HCT116 (cell line): ENCODE measurements around the gene MSMO1. TPM values are rescaled to one million over a fixed set of nuclear protein-coding genes. Genes with fewer than 3 reads are reported as not detected.

ENCODE experiments used
- ATAC-seq: fragments of 200-7000 bp; cut with Tn5 transposase; 2 replicates; pipeline ENCODE4 v1.9.1; 2020; ENCODE audit warnings: mild to moderate bottlenecking, moderate library complexity
- BruUV-seq: library from RNA; stranded (reverse); fragments of 400-500 nt; replicated peaks from 2 replicates; lab custom pipeline; 2021; lab: Mats Ljungman, UMichigan
- CTCF ChIA-PET: fragments of 300-600 bp; sonication (Branson Sonifier 250); formaldehyde crosslinking; loops from one replicate; lab custom pipeline; 2021; ENCODE audit warnings: antibody characterized with exemption; lab: Charles Lee
- POLR2A ChIA-PET: fragments of 300-600, 350-600 bp; sonication (Branson Sonifier 250); formaldehyde crosslinking; loops from one replicate; lab custom pipeline; 2021; ENCODE audit warnings: antibody characterized with exemption; lab: Charles Lee
- RAD21 ChIA-PET, 2 experiments: fragments of 300-600 bp; sonication (Branson Sonifier 250); formaldehyde crosslinking; loops; one replicate each; lab custom pipeline; 2023; ENCODE audit warnings: low total read pairs in 2 of 2; ENCODE audit not compliant: uncharacterized antibody in 2 of 2, unreplicated experiment in 2 of 2, low non-redundant PET in 1 of 2; lab: Charles Lee
- DNase-seq: peaks from one replicate; pipeline ENCODE4 v3.0.0-alpha.2; 2010; ENCODE audit warnings: low read depth, low spot score
- H2AFZ ChIP-seq: fragments of 200-600 bp; shearing (Covaris generic), sonication (generic); 2 replicates; pipeline ENCODE4 v1.6.1; 2017; ENCODE audit warnings: low read depth, mixed run types, mixed read lengths, antibody characterized with exemption, low read length; ENCODE audit not compliant: poor library complexity, severe bottlenecking
- H3K27ac ChIP-seq: 2 replicates; pipeline ENCODE4 v1.5.1; 2012; ENCODE audit warnings: low read depth, low read length
- H3K27me3 ChIP-seq: fragments of 200-600 bp; sonication (generic); 2 replicates; pipeline ENCODE4 v1.6.1; 2016; ENCODE audit warnings: mixed run types, low read length, mixed read lengths; ENCODE audit not compliant: insufficient read depth
- H3K36me3 ChIP-seq, 2 experiments: fragments of 200-500 bp in 1 of 2; fragments of 200-600 bp in 1 of 2; sonication (Bioruptor generic) in 1 of 2; sonication (generic) in 1 of 2; 2 replicates each; pipeline versions ENCODE4 v1.5.1 to v1.6.1; 2014 to 2016; ENCODE audit warnings: low read length in 2 of 2, inconsistent platforms in 1 of 2, mixed read lengths in 1 of 2, mixed run types in 1 of 2; ENCODE audit not compliant: insufficient read depth in 2 of 2, control insufficient read depth in 1 of 2
- H3K4me1 ChIP-seq, 2 experiments: fragments of 200-600 bp in 1 of 2; sonication (generic) in 1 of 2; 2 replicates each; pipeline versions ENCODE4 v1.5.1 to v1.6.1; 2012 to 2017; ENCODE audit warnings: low read length in 2 of 2, inconsistent platforms in 1 of 2, mild to moderate bottlenecking in 1 of 2, mixed read lengths in 1 of 2, mixed run types in 1 of 2, moderate library complexity in 1 of 2; ENCODE audit not compliant: insufficient read depth in 2 of 2, control insufficient read depth in 1 of 2
- H3K4me2 ChIP-seq: fragments of 200-600 bp; sonication (generic); 2 replicates; pipeline ENCODE4 v1.6.1; 2017; ENCODE audit warnings: mixed run types, low read length, mixed read lengths
- H3K4me3 ChIP-seq, 2 experiments: fragments of 200-600 bp in 1 of 2; sonication (generic) in 1 of 2; replicated peaks in 1 of 2; 2 replicates each; pipeline ENCODE4 v1.5.1; 2011 to 2016; ENCODE audit warnings: low read length in 2 of 2, control low read depth in 1 of 2, low read depth in 1 of 2, mild to moderate bottlenecking in 1 of 2, mixed read lengths in 1 of 2, mixed run types in 1 of 2
- H3K79me2 ChIP-seq: fragments of 200-600 bp; sonication (generic); 2 replicates; pipeline ENCODE4 v1.6.1; 2017; ENCODE audit warnings: mild to moderate bottlenecking, mixed run types, low read length, moderate library complexity, mixed read lengths; ENCODE audit not compliant: insufficient read depth
- H3K9ac ChIP-seq: fragments of 200-600 bp; sonication (generic); 2 replicates; pipeline ENCODE4 v1.6.1; 2016; ENCODE audit warnings: low read length, mixed read lengths
- H3K9me2 ChIP-seq: fragments of 200-600 bp; sonication (generic), shearing (Covaris generic); 2 replicates; pipeline ENCODE4 v1.6.1; 2017; ENCODE audit warnings: mixed run types, mild to moderate bottlenecking, moderate library complexity; ENCODE audit not compliant: insufficient read depth
- H3K9me3 ChIP-seq, 2 experiments: fragments of 200-500 bp in 1 of 2; fragments of 200-600 bp in 1 of 2; sonication (Bioruptor generic) in 1 of 2; sonication (generic) in 1 of 2; 2 replicates each; pipeline ENCODE4 v1.6.1; 2014 to 2017; ENCODE audit warnings: low read length in 2 of 2, mixed read lengths in 2 of 2, inconsistent platforms in 1 of 2, low read depth in 1 of 2, mild to moderate bottlenecking in 1 of 2, mixed run types in 1 of 2, moderate library complexity in 1 of 2; ENCODE audit not compliant: control insufficient read depth in 1 of 2, insufficient read depth in 1 of 2
- H4K20me1 ChIP-seq: fragments of 200-600 bp; sonication (generic), shearing (Covaris generic); 2 replicates; pipeline ENCODE4 v1.6.1; 2017; ENCODE audit warnings: mixed run types, mild to moderate bottlenecking, moderate library complexity; ENCODE audit not compliant: insufficient read depth
- ATF3 ChIP-seq: IDR thresholded peaks from 2 replicates; pipeline ENCODE4 v1.6.1; 2012
- CBX3 ChIP-seq: IDR thresholded peaks from 2 replicates; pipeline ENCODE4 v1.6.1; 2012; ENCODE audit warnings: low read depth
- ELF1 ChIP-seq: IDR thresholded peaks from 2 replicates; pipeline ENCODE4 v1.6.1; 2012; ENCODE audit warnings: low read depth, borderline replicate concordance
- EZH2 ChIP-seq: fragments of 200-600 bp; sonication (generic); IDR thresholded peaks from 2 replicates; pipeline ENCODE4 v1.6.1; 2017; ENCODE audit warnings: antibody characterized with exemption, mixed run types
- EZH2phosphoT487 ChIP-seq: fragments of 200-600 bp; IDR thresholded peaks from 2 replicates; pipeline ENCODE4 v1.6.1; 2018; ENCODE audit warnings: antibody characterized with exemption, borderline replicate concordance
- FOSL1 ChIP-seq: IDR thresholded peaks from 2 replicates; pipeline ENCODE4 v1.6.1; 2012; ENCODE audit warnings: low read depth
- JUND ChIP-seq: IDR thresholded peaks from 2 replicates; pipeline ENCODE4 v1.6.1; 2012
- MAX ChIP-seq: IDR thresholded peaks from 2 replicates; pipeline ENCODE4 v1.6.1; 2012
- POLR2A ChIP-seq: IDR thresholded peaks from 2 replicates; pipeline ENCODE4 v1.7.0; 2011; ENCODE audit warnings: borderline replicate concordance; ENCODE audit not compliant: insufficient read depth, insufficient read length; ENCODE audit errors: extremely low read depth
- SP1 ChIP-seq: IDR thresholded peaks from 2 replicates; pipeline ENCODE4 v1.6.1; 2012; ENCODE audit warnings: low read depth
- TCF7L2 ChIP-seq: IDR thresholded peaks from 2 replicates; pipeline ENCODE4 v1.7.0; 2011; ENCODE audit warnings: borderline replicate concordance, inconsistent platforms; ENCODE audit not compliant: insufficient read depth, insufficient read length; ENCODE audit errors: extremely low read depth
- ZFX ChIP-seq: fragments of 450-650 bp; IDR thresholded peaks from 2 replicates; pipeline ENCODE4 v1.6.1; 2017
- ZNF274 ChIP-seq: fragments of 200-500 bp; sonication (Bioruptor generic); IDR thresholded peaks from 2 replicates; pipeline ENCODE4 v1.6.1; 2014; ENCODE audit warnings: mild to moderate bottlenecking, low read depth, low read length, inconsistent platforms
- intact Hi-C: fragments of 100-400 bp; cut with micrococcal nuclease; formaldehyde crosslinking; loops from 2 replicates; pipeline ENCODE4 v1.10.0; 2022
- total RNA-seq: library from RNA; stranded (reverse); gene quantifications from one replicate; pipeline ENCODE4 v1.2.1, GENCODE V29; 2021; ENCODE audit not compliant: unreplicated experiment

The MSMO1 gene
- total RNA-seq, 1 experiment from 2014 or later, result 54.5 TPM

- Histone ChIP-seq H3K36me3 (peaks cover 0 to 9% of the 10 kb centered on the region in 2 experiments; a peak in 1 of 4 replicates), H3K4me3 (no peak overlapping the region), H4K20me1 (no peaks in the 10 kb centered on the region), H2AFZ (no peak overlapping the region), H3K9me3 (no peaks in the 10 kb centered on the region), H3K9ac (no peak overlapping the region), H3K4me2 (no peak overlapping the region), H3K27ac (no peak overlapping the region), H3K27me3 (no peaks in the 10 kb centered on the region), H3K79me2 (no peaks in the 10 kb centered on the region; the same call in 1 of the 2 replicates), H3K9me2 (no peaks in the 10 kb centered on the region), H3K4me1 (no peaks in the 10 kb centered on the region)
- ATAC-seq, result no peak
- ChIA-PET POLR2A (no interaction called here), CTCF (no interaction called here), RAD21 (no interaction called here)
- DNase-seq, result no peak
- TF ChIP-seq POLR2A (no peak), ATF3 (no peak), ZNF274 (no peak), ZFX (no peak), CBX3 (no peak), JUND (no peak), TCF7L2 (no peak), EZH2phosphoT487 (no peak), MAX (no peak)
- intact Hi-C loops, result no loop called here
- BruUV-seq, result no TSS peak
Measured at GRCh38 chr4:165294907-165295306, 32.6 kb upstream of the MSMO1 start.

- no peaks in the 10 kb centered on the region for H3K9me2 ChIP-seq
- intact Hi-C loops, result no loop called here
- peaks cover 0 to 9% of the 10 kb centered on the region in 2 experiments; a peak in 1 of 4 replicates for H3K36me3 ChIP-seq
- TF ChIP-seq SP1 (no peak), MAX (no peak), POLR2A (no peak), ELF1 (no peak), FOSL1 (no peak), EZH2phosphoT487 (no peak), EZH2 (no peak), ZFX (no peak), JUND (no peak)
- TF ChIP-seq, all 23 proteins: peak for 0
- no peak overlapping the region for H3K9ac ChIP-seq
- no peak overlapping the region for H3K4me3 ChIP-seq
- no peak for ATAC-seq
- ChIA-PET RAD21 (no interaction called here), CTCF (no interaction called here), POLR2A (interaction anchor here (1.2 kb wide), 1 partner anchor 30 kb away, joined by 4 read pairs; the partner anchor contains the start of gene MSMO1)
- DNase-seq, result no peak
- H4K20me1 ChIP-seq, result no peaks in the 10 kb centered on the region
- H3K4me1 ChIP-seq, result no peaks in the 10 kb centered on the region
- no peak overlapping the region for H2AFZ ChIP-seq
- no peak overlapping the region for H3K4me2 ChIP-seq
- BruUV-seq, result no TSS peak
- no peak overlapping the region for H3K27ac ChIP-seq
- H3K27me3 ChIP-seq, result no peaks in the 10 kb centered on the region
- H3K79me2 ChIP-seq, result no peaks in the 10 kb centered on the region; the same call in 1 of the 2 replicates
- no peaks in the 10 kb centered on the region for H3K9me3 ChIP-seq
Measured at GRCh38 chr4:165297626-165298025, 29.8 kb upstream of the MSMO1 start.
